Measurements from ENCODE around the gene TMEM221. TPM values are rescaled to one million over a fixed set of nuclear protein-coding genes. Genes with fewer than 3 reads are reported as not detected.
A peak's percentile ranks its signal among the peaks of the same experiment; 100 is the strongest.

Gene TMEM221
- total and polyA plus RNA-seq, 9 of the 15 experiments (the other 6 are each of a cell fraction or from before 2014, with no cell fraction given), result 0.06 to 0.35 TPM; not detected in 7

- ATAC-seq (no peak), DNase-seq (ENCODE audit: extremely low read depth in 1 of 4, low spot score in 3 of 4) (no peak), FAIRE-seq (peak; percentile 32)
- Histone ChIP-seq H3K36me3 (ENCODE audit: control insufficient read depth, insufficient read depth, low read length) (no peaks in the 10 kb centered on the region), H3K9me1 (ENCODE audit: control insufficient read depth, insufficient read depth, low read length) (no peaks in the 10 kb centered on the region), H3K4me2 (ENCODE audit: insufficient read depth, low read length) (no peak overlapping the region), H3K4me1 (replicated peaks in 1 of 2; ENCODE audit: control insufficient read depth in 2 of 2, insufficient read depth in 2 of 2, low read length in 2 of 2) (peaks cover 0 to 16% of the 10 kb centered on the region in 2 experiments; a peak in 3 of 5 replicates), H2AFZ (ENCODE audit: low read depth, low read length) (no peak overlapping the region), H3K4me3 (no peak overlapping the region), H3K27ac (ENCODE audit: extremely low read depth, low read depth, low read length) (no peak overlapping the region), H3K9ac (ENCODE audit: insufficient read depth in 1 of 2, low read depth in 2 of 2, low read length in 2 of 2) (no peak overlapping the region), H3K9me3 (replicated peaks; ENCODE audit: control insufficient read depth, insufficient read depth, low read depth, low read length) (no peaks in the 10 kb centered on the region), H3K79me2 (ENCODE audit: control insufficient read depth, insufficient read depth, low read length) (no peaks in the 10 kb centered on the region), H3K27me3 (ENCODE audit: control insufficient read depth in 2 of 2, insufficient read depth in 2 of 2, low read length in 2 of 2) (peaks cover 5 to 32% of the 10 kb centered on the region in 2 experiments; a peak in 4 of 5 replicates), H4K20me1 (replicated peaks; ENCODE audit: control insufficient read depth, insufficient read depth, low read length) (no peaks in the 10 kb centered on the region)
- CTCF ChIA-PET (ENCODE audit: low intra/inter-chr PET ratio), result no interaction called here
- POLR2A ChIA-PET, result no interaction called here
- 10% methylated on average over 3 of the region's 3 CpGs for WGBS (ENCODE audit: insufficient coverage, low coverage, missing lambda C conversion rate)
- BruUV-seq (replicated peaks), result no TSS peak
- intact Hi-C loops (cut with micrococcal nuclease) (loop anchor here (10.0 kb wide), 1 partner anchor 216 kb away; no protein-coding TSS in a partner anchor), in situ Hi-C loops (cut with MboI) (no loop called here)
- TF ChIP-seq CBFA2T2 (conservative IDR thresholded peaks at IDR 0.05) (no peak), EGR1 (conservative IDR thresholded peaks at IDR 0.05) (0 out of 2 replicates have a peak, but pooled peaks have one; percentile 3), RBM25 (IDR thresholded peaks at IDR 0.05; ENCODE audit: low read depth, low read length, severe bottlenecking) (peak; percentile 37), SMAD3 (CRISPR knock-in tag; conservative IDR thresholded peaks at IDR 0.05) (no peak), ZNF449 (CRISPR knock-in tag; IDR thresholded peaks at IDR 0.05) (no peak), ZFP36 (IDR thresholded peaks at IDR 0.05; ENCODE audit: low read depth, low read length, partially characterized antibody) (peak; percentile 11), DIDO1 (tag; IDR thresholded peaks at IDR 0.05; ENCODE audit: low read depth) (no peak), TFAM (CRISPR knock-in tag; conservative IDR thresholded peaks at IDR 0.05) (no peak), PKNOX1 (IDR thresholded peaks at IDR 0.05) (no peak), YBX1 (IDR thresholded peaks at IDR 0.05) (no peak), NFE2 (IDR thresholded peaks at IDR 0.05; ENCODE audit: low read depth) (no peak), COPS2 (conservative IDR thresholded peaks at IDR 0.05) (no peak), SIX5 (IDR thresholded peaks at IDR 0.05; ENCODE audit: borderline replicate concordance in 1 of 2, insufficient read depth in 1 of 2, low read depth in 1 of 2, low read length in 2 of 2) (no peak), MEIS2 (IDR thresholded peaks at IDR 0.05; ENCODE audit: partially characterized antibody) (peak; percentile 18)
Measured at GRCh38 chr19:17458970-17459369, 10.5 kb upstream of the TMEM221 start.

All from K562 (cell line).